Measurements from ENCODE around the gene ZDHHC18.
"Not testable (repeated sequence)": the region's sequence is repeated elsewhere in the genome, so short reads cannot be mapped to it uniquely, and the experiment has no call there.

ZDHHC18 gene

DNA sequence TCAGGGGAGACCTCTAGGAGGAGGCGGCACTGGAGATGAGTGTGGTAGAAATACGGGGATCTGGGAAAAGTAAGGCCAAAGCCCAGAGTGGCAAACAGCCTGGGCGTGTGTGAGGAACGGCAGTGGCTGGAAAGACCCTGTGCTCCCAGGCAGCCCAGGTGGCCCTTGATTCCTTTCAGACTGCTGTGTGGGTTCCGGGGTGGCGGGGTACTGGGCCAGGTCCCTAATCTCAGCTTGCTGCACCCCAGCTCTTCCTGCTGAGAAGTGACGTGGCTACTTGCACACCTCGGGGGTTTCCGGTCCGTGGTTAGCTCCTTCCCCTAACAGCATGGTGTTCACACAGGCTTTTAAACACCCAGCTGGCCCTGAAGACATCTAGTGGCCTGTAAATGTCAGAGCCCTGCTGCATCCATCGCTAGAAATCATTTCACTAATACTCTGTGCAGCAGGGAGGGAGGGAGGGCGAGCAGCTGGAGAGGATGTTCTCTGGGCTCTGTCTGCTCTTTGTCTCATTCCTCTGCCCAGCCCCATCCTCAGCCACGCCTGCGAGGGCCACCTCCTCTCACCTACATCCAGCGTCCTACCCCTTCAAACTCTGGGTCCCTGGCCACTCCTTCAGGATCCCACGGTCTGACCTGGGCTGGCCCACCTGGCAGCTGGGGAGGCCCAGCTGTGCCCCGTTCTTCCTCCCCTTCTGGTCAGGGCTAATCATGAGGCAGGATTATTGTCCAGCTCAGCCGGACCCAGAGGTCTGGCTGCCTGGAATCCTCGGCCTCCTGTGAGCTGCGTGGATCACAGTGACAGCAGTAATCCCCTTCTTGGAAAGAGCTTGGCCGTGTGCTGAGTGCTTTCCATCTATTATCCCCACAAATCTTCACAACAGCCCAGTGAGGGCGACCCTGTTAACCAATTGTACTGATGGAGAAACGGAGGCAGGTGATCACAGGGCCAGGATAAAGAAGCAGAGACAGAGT, 7.2 kb downstream of the ZDHHC18 start:
- H3K4me3 ChIP-seq (ENCODE audit: low read length) = no peak overlapping the region
- DNase-seq (ENCODE audit: low read depth) = no peak
- TF ChIP-seq, protein P1, sequence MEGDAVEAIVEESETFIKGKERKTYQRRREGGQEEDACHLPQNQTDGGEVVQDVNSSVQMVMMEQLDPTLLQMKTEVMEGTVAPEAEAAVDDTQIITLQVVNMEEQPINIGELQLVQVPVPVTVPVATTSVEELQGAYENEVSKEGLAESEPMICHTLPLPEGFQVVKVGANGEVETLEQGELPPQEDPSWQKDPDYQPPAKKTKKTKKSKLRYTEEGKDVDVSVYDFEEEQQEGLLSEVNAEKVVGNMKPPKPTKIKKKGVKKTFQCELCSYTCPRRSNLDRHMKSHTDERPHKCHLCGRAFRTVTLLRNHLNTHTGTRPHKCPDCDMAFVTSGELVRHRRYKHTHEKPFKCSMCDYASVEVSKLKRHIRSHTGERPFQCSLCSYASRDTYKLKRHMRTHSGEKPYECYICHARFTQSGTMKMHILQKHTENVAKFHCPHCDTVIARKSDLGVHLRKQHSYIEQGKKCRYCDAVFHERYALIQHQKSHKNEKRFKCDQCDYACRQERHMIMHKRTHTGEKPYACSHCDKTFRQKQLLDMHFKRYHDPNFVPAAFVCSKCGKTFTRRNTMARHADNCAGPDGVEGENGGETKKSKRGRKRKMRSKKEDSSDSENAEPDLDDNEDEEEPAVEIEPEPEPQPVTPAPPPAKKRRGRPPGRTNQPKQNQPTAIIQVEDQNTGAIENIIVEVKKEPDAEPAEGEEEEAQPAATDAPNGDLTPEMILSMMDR (conservative IDR thresholded peaks at IDR 0.05; ENCODE audit: low read length) = no peak

DNA sequence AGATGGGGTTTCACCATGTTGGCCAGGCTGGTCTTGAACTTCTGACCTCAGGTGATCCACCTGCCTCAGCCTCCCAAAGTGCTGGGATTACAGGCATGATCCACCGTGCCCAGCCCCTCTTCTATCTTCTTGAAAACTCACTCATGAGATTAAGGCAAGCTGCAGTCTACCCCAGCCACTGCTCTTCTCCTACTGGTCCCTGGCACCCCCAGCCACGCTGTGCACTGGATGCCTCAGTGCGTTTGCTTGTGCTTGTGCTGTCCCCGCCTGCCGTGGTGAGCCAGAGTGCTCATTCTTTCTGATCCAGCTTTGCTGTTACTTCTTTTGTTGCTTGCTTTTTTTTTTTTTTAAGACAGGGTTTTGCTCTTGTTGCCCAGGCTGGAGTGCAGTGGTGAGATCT, 11.2 kb downstream of the ZDHHC18 start:
- DNase-seq (ENCODE audit: low read depth); H3K4me3 ChIP-seq (ENCODE audit: low read length): not testable (repeated sequence)

DNA sequence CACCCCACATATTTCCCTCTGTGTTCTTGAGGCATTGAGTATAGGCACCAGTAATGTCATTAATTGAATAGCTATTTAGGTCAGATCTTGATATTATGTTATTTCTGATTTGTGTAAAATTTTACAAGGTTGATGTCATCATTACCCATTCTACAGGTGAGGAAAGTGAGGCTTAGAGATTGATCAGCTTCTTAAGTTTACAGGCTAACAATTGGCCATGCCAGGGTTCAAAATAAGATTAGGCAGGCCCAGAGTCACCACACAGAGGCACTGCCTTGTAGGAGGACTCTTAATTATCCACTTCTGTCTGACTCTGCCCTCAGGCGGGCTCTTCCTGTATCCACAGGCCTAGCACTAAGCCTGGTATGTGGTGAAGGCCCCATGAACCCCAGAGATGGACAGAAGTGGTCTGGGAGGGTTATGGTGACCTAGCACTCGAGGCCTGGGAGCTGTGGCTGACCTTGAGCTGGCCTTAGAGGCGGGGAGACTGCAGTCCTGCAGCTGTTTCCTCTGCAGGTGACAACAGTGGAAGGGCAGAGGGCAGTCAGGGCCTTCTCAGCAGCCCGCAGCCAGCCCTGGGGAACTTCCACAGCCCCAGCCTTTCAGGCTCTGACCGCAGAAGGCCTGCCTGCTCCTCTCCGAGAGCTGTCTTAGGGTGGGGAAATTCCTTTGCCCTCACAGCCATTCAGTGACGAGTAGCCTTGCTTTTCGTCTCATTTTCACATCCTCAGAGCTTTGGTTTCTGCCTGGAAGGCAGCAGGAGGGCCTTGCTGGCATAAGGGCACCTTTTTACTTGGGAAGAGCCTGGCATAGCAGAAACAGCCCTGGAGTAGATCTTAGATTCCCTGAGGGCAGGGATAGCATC, 12.2 kb downstream of the ZDHHC18 start:
- DNase-seq (ENCODE audit: low read depth) = no peak
- no peak overlapping the region for H3K4me3 ChIP-seq (ENCODE audit: low read length)
- TF ChIP-seq, protein P1 (conservative IDR thresholded peaks at IDR 0.05; ENCODE audit: low read length) = no peak

DNA sequence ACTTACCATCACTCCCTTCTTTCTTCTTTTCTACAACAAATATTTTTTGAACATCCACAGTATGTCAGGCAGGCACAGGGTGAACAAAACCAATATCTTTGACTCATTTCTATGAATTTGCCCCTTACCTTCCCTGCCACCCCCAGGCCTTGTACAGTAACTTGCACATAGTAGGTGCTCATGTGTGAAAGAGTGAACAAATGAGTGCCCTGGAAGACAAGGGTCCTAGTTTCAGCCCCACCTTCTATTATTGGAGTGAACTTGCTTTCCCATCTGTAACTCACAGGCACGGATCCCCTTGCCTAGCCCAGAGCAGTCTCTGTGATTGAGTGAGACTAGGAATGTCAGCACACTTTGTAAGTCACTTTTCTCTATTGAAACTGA, 12.8 kb downstream of the ZDHHC18 start:
- TF ChIP-seq, protein P1 (conservative IDR thresholded peaks at IDR 0.05; ENCODE audit: low read length) = no peak
- DNase-seq (ENCODE audit: low read depth) = no peak
- no peak overlapping the region for H3K4me3 ChIP-seq (ENCODE audit: low read length)

DNA sequence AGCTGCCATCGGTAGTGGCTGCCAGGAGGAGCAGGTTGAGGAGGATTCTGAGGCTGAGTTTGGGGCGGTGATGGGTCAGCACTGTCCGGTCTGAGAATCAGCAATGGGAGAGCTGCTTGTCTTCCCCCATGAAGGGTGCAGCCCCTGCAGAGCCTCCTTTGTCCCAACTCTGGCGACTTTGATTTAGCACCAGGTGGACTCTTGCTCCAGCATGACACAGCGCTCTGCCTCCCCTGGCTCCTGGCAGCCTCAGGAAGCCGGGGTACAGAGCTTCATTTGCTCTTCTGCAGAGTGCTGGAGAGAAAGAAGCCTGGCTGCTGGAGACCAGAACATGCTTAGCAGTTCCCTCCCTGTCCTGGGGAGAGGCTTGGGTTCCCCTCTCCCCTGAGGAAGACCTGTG, 13.3 kb downstream of the ZDHHC18 start:
- H3K4me3 ChIP-seq (ENCODE audit: low read length) = no peak overlapping the region
- TF ChIP-seq, protein P1 (conservative IDR thresholded peaks at IDR 0.05; ENCODE audit: low read length) = no peak
- no peak for DNase-seq (ENCODE audit: low read depth)

DNA sequence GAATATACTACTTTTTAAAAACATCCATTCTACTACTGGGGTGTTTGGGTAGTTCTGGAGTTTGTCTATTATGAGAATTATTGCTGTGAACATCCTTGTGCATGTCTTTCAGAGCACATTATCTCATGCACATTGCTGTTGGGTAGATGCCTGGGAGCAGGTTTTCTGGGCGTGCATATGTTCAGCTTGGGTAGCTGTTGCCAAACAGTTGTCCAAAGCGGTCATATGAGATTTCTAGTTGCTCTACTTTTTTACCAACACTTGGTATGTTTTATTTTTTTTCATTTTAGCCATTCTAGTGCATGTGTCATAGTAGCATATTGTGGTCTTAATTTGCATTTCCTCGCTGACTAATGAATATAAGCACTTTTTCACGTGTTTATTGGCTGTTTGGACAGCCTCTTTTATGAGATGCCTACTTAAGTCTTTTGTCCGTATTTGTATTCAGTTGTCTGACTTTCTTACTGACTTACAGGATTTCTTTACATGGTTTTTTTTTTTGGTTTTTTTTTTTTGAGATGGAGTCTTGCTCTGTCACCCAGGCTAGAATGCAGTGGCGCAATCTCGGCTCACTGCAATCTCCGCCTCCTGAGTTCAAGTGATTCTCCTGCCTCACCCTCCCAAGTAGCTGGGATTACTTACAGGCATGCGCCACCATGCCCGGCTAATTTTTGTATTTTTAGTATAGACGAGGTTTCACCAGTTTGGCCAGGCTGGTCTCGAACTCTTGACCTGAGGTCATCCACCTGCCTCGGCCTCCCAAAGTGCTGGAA, 18.1 kb downstream of the ZDHHC18 start:
- no peak for DNase-seq (ENCODE audit: low read depth)
- H3K4me3 ChIP-seq (ENCODE audit: low read length) = no peak overlapping the region
- TF ChIP-seq, protein P1 (conservative IDR thresholded peaks at IDR 0.05; ENCODE audit: low read length) = no peak

DNA sequence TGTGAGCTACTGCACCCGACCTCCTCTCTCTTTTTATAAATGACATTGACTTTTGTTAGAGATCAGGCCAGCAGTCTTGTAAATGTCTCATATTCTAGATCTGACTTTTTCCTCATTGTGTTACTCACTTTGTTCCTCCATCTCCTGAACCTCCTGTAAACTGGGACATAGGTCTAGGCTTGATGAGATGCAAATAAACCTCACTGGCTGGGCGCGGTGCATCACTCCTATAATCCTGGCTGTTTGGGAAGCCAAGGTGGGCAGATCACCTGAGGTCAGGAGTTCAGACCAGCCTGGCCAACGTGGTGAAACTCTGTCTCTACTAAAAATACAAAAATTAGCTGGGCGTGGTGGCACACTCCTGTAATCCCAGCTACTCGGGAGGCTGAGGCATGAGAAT, 21.3 kb downstream of the ZDHHC18 start:
- H3K4me3 ChIP-seq (ENCODE audit: low read length); DNase-seq (ENCODE audit: low read depth): not testable (repeated sequence)
